HG02798 (cell line): ENCODE results near the gene TXNRD2.

Source experiments
- ATAC-seq: cut with Tn5 transposase; IDR thresholded peaks from one replicate; pipeline ENCODE4 v1.9.1; 2021; ENCODE audit warnings: mild to moderate bottlenecking; ENCODE audit not compliant: unreplicated experiment, poor library complexity

TXNRD2 gene

DNA sequence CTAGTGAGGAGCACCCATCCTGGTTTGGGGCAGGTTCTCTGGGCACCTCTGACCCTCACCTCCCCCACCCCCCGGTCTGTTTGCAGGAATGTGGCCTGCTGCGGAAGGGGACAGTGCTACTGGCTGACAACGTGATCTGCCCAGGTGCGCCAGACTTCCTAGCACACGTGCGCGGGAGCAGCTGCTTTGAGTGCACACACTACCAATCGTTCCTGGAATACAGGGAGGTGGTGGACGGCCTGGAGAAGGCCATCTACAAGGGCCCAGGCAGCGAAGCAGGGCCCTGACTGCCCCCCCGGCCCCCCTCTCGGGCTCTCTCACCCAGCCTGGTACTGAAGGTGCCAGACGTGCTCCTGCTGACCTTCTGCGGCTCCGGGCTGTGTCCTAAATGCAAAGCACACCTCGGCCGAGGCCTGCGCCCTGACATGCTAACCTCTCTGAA lies 26.9 kb upstream of the TXNRD2 start:
- no peak for ATAC-seq

DNA sequence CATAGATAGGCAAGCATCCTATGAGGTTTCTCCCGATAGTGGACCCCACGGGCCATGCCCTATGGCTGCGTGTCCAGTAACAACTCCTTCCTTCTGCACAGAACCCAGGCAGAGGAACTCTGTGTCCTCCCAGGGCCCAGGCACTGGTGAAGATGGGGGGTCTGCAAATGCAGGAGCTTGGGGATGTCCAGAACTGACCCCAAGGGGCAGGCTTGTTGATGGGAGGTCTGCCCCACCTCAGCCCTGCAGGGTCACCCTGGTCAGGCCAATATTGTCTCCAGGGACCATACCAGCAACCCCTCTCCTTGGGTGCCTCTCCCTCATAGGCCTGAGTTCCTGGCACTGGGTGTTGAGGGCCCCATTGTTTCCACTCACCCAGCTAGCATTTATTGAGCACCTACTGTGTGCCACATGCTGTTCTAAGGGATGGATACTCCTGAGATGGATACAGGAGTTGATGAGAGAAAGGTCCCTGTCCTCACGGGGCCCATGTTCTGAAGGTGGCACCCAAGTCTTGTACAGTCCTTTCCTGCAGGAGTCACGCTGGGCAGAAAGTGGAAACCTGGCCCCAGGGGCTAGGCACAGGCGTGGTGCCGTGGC lies 26.3 kb upstream of the TXNRD2 start:
- no peak for ATAC-seq

DNA sequence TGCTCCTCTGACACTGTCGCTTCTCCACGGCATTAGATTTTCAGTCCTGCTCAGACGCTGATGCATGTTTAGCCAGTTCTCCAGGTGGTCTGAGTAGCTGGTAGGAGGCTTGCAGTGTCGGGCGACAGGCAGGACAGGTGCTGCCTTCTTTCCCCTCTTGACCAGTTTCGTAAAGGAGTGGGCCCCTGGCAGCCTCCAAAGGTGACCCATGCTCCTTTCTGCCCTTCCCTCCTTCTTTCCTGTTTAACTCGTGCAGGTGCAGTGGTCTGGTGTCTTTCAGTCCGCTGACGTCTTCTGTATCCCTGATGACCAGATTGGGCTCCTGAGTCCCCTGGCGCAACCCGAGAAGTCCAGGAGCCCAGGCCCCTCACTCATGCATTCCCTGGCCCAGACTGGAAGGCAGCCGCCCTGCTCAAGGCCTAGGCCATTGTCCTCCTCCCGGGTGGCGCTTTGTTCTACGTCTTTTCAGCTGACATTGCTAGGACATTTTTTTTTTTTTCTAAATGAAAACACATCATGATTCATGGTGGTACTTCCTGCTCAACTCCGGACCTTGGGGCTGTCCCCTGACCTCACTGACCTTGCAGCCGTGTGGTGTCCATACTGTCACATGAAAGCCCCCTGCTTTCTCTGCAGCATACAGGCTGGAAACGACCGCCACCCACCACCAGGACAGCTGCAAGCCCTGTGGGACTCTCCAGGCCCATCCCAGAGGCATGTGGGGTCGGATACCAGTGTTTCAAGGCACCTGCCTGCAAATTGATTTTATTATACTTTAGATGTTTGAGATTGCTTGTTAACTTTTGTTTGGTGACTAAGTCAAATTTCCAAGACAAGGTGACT lies 25.5 kb upstream of the TXNRD2 start:
- no peak for ATAC-seq

DNA sequence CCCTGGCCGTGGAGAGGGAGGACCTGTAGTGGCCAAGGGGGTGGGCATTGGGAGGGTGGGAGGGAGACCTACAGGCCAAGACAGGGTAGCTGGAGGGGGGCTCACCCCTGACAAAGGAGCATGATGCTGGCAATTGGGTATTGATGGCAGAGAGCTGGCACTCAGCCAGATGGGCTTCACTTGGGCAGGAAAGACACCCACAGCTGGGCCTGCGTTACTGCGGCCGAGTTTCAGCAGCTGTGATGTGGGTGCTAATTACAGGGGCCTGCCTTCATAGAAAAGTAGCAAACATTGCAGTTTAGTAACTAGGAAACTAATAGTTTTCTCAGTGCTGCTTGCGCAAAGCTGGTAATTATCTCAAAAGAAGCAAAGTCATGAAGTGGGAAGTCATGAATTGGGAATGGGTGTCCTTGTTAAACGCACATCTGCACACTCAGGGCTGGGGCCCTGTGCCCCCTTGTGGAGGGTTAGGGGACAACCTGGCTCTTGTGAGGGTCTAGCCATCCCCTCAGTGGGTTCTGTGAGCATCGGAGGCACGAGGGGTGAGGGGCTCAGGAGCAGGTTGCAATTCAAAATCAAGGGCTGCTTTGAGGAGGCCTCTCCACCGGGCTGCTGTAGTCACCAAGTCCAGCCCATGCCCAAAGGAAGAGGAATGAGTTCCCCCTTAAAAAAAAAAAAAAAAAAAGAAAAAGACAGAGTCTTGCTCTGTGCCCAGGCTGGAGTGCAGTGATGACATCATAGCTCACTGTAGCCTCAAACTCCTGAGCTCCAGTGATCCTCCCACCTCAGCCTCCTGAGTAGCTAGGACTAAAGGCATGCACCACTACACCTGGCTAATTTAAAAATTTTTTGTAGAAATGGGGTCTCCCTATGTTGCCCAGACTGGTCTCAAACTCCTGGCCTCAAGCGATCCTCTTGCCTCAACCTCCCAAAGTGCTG lies 24.4 kb upstream of the TXNRD2 start:
- no peak for ATAC-seq

DNA sequence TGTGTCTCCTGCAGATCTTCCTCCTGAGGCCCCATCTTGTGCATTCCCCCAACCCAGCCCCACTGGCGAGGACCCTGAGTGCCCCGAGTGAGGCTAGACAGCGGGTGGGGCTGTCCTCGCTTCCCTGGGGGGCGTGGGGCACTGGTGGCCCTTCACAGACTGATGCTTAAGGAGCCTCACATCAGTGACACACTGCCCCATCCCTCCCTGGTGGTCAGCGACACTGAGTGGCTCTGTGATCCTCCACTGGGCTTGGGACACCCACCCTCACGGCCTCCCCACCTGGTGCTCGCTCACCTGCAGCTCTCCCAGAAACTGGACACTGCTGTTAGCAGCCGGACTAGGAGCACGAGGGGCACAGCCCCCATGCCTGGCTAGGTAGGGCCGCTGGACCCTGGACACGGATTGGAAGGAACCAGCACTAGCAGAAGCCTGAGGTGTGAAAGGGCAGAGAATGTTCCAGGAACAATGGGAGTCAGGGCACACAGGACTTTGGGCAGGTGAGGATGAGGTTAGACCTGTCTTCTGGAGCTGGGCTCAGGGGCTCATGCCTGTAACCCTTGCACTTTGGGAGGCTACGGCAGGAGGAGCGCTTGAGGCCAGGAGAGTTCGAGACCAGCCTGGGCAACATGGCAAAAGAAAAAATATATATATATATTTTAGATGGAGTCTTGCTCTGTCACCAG lies 23.2 kb upstream of the TXNRD2 start:
- ATAC-seq: no peak

DNA sequence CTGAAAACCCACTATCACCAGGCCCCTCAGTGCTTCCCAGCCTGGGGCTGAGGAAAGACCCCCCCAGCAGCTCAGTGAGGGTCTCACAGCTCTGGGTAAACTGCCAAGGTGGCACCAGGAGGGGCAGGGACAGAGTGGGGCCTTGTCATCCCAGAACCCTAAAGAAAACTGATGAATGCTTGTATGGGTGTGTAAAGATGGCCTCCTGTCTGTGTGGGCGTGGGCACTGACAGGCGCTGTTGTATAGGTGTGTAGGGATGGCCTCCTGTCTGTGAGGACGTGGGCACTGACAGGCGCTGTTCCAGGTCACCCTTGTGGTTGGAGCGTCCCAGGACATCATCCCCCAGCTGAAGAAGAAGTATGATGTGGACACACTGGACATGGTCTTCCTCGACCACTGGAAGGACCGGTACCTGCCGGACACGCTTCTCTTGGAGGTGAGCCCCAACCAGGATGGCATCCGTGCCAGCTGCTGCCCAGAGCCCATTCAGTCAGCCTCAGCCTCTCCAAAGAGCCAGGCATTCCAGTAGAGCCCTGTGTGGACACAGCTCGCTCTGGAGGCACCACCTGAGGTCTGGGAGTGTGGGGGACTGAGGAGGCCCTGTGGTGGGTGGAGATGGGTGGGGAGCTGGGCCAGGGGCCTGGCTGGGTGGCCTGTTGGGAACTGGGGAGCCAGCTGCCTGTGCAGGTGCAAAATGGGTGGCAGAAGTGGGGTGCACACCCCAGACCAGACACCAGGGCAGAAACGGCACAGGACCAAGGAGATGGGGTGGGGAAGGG lies 22.4 kb upstream of the TXNRD2 start:
- no peak for ATAC-seq

DNA sequence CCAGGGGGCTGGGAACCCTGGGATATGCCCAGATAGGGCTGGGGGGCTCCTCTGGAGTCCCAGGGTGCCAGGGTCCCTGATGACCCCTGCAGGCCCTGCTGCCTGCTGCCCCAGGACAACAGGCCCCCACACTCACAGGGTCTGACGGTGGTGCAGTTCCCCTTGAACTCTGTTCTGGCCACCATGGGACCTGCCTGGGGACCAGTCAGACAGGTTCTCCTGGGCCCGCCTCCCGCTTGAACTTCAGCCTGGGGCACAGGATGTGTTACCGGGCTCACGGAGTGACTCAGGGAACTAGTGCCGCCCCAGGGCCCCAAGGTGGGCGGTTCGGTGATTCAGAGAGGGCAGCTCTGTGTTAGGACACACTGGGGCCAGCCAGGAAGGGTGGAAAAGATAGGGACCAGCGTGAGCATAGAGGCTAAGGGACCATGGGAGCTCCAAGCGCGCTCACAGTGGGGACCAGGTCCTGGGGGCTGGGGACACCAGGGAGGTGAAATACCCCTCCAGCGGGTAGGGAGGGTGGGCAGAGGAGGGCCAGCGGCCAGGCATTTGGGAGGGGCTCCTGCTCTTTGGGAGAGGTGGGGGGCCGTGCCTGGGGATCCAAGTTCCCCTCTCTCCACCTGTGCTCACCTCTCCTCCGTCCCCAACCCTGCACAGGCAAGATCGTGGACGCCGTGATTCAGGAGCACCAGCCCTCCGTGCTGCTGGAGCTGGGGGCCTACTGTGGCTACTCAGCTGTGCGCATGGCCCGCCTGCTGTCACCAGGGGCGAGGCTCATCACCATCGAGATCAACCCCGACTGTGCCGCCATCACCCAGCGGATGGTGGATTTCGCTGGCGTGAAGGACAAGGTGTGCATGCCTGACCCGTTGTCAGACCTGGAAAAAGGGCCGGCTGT lies 21.5 kb upstream of the TXNRD2 start:
- no peak for ATAC-seq

DNA sequence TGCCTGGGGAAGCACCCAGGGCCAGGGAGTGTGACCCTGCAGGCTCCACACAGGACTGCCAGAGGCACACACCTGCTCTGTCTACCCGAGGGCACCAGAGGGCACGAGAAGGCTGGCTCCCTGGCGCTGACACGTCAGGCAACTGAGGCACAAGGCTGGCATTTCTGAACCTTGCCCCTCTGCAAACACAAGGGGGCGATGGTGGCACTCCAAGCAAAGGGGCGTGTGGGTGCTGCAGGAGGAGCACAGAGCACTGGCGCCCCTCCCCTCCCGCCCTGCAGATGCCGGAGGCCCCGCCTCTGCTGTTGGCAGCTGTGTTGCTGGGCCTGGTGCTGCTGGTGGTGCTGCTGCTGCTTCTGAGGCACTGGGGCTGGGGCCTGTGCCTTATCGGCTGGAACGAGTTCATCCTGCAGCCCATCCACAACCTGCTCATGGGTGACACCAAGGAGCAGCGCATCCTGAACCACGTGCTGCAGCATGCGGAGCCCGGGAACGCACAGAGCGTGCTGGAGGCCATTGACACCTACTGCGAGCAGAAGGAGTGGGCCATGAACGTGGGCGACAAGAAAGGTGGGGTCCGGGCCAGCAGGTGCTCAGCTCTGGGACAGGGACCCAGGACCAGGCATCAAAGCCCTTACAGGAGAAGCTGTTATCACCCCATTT lies 20.8 kb upstream of the TXNRD2 start:
- ATAC-seq: no peak

DNA sequence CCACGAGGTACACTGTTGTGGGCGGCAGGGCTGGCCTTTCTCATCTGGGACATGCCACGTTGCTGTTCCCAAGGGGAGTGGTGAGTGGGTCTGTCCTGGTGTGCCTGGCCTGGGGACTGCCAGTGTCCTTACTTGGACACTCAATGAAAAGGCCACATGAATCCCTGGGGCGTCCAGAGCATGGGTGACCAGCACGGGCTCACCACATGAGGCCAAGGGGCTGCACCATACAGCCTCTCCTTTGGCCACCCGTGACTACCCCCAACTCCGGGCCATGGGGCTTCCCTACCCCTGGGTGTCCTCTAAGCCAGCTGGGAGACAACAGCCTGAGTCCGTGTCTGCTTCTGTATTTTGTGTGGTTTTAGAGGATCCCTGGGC lies 20.2 kb upstream of the TXNRD2 start:
- no peak for ATAC-seq

DNA sequence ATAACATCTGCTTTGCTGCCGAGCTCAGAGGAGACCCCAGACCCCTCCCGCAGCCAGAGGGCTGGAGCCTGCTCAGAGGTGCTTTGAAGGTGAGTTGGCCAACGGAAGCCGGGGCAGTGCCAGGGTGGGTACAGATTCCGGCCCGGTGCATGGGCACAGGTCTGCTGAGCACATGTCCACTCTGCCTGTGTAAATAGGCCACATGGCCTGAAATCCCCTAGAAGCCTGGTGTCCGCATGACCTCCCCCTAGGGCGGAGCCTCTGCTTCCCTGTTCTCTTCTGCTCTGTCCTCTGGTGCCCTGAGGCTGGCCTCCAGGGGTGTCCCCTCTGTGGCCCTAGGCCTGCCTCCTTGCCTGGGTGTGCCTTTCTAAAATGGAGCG lies 19.6 kb upstream of the TXNRD2 start:
- ATAC-seq: no peak

DNA sequence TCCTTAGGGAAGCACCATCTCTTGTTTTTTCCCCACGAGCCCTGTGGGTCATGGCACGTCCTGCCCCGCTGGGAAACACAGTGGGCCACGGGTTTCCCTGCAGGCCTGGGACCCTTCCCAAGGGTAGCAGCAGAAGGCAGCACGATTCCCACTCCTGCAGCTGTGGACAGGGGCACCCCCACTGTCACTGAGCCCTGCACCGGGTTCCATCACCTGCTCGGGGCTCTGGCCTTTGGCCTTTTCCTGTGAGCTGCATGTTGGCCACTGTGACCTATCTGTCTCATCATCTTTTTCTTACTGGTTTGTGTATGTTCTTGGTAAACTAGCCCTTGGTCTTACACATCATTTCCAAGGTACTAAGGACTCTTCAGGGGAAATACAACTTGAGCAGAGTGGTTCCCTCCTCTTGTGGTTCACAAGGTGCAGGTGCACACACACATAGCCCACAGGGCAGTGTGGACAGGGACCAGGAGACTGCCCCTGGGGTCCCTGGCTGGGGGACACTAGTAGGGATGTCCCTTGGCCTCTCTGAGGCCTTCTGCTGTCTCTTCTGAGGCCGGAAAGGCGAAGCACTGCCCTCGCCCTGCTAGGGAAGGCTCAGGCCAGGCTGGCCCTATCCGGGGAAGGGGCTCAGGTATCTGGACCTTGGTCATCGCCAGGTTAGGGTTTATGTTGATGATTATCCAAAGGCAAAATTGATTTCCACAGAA lies 19.0 kb upstream of the TXNRD2 start:
- ATAC-seq: no peak

DNA sequence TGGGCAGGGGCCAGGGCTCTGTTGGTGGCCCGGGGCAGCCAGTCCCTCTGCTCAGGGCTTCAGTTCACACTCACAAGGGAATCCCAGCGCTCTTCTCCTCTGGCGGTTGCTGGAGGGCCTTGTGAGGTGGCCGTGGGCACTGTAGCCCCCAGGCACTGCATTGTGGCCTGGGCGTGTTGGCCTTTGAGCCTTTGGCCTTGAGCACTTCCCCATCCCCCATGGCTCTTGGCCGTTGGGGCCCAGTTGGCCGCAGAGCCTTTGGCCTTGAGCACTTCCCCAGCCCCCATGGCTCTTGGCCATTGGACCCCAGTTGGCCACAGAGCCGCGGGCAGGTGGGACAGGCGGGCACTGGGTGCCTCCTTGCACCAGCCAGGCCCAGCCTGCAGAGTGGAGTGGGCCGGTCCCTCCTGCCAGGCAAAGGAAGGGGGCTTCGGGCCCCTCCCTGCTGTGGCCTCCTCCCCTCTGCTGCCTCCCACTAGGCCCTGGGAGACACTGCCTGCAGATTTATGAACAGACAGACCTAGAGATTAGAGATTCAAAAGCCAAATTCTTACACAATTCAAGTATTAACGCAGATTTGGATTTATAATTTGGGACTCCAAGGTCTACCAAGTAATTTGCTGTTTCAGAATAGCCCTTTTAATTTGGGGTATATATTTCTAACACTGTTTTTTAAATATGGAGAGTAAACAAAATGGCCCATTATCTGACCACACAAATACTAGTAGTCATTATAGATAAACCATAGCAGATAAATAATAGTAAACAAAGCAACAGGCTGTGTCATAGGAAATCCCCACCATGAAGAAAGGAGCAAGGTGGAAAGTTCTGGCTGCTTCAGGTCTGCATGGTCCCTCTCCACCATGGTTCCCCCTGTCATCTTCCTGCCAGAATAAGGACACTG lies 18.2 kb upstream of the TXNRD2 start:
- ATAC-seq: no peak

DNA sequence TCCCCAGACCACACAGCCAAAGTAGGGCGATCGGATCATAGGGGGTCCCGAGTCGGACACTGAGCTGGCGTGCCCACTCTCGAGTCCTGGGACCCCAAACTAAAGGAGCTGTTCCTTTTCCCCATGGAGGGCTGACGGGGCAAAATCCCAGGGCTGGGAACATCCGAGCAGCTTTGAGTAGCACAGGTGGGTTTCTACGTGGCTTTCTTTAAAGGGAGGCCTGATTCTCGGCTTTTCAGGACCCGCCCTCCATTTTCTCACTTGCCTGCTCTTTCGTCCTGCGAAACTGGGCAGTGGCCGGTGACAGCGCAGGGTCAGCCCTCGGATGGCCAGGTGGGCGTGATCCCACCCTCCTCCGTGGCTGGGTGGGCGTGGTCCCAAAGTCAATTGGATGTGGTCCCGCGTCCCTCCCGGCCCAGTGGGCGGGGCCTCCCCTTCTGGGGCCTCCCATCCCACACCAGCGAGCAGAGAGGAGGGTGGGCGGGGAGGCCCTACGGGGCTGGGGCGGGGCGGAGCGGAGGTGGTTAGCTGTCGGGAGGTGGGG lies 17.5 kb upstream of the TXNRD2 start:
- no peak for ATAC-seq

DNA sequence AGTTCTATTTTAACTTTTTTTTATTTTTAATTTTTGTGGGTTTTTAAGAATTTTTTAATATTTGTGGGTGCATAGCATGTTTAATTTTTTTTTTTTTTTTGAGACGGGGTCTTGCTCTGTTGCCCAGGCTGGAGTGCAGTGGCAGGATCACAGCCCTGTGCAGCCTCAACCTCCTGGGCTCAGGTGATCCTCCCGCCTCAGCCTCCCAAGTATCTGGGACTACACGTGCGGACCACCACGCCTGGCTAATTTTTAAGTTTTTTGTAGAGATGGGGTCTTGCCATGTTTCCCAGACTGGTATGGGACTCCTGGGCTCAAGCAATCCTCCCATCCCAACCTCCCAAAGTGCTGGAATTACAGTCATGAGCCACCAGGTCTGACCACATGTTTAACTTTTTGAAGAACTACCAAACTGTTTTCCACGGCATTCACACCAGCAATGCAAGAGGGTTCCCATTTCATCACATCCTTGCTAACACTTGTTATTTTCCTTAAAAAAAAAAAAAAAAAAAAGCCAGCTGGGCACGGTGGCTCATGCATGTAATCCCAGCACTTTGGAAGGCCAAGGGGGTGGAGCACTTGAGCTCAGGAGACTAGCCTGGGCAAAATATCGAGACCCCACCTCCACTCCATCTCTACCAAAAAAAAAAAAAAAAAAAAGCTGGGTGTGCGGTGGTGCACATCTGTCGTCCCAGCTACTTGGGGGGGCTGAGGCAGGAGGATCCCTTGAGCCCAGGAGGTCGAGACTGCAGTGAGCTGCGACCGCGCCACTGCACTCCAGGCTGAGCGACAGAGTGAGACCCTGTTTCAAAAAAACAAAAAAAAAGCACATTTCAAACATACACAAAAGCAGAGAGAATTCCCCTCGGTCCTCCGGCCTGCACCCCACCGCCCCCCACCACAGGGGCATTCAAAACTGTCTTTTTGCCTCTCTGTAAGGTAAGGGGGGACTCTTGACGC lies 16.7 kb upstream of the TXNRD2 start:
- no peak for ATAC-seq

DNA sequence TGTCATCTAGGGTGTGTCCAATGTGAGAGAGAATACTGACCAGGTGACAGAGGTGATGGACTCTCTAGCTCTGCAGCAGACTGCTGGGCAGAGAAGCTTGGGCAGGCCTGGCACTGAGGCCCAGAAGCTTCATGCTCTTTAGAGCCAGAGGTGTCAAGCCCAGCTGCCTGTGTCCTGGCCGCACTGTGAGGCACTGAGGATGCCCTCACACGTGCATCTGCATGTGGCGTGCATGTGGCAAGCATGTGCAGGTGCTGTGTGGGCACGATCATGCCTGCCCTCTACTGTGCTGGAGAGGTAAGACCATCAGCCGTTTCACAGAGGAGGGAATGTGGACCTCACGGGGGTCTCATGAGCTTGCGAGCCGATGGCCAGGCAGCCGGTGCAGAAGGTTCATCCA lies 15.8 kb upstream of the TXNRD2 start:
- no peak for ATAC-seq
